HG03159 (cell line): Measurements from ENCODE around the gene SSR4.
"Not testable (repeated sequence)": the region's sequence is repeated elsewhere in the genome, so short reads cannot be mapped to it uniquely, and the experiment has no call there.

Experiments used
- ATAC-seq: cut with Tn5 transposase; IDR thresholded peaks from one replicate; pipeline ENCODE4 v1.9.1; 2021; ENCODE audit warnings: mild to moderate bottlenecking, moderate library complexity; ENCODE audit not compliant: unreplicated experiment

Gene SSR4

DNA sequence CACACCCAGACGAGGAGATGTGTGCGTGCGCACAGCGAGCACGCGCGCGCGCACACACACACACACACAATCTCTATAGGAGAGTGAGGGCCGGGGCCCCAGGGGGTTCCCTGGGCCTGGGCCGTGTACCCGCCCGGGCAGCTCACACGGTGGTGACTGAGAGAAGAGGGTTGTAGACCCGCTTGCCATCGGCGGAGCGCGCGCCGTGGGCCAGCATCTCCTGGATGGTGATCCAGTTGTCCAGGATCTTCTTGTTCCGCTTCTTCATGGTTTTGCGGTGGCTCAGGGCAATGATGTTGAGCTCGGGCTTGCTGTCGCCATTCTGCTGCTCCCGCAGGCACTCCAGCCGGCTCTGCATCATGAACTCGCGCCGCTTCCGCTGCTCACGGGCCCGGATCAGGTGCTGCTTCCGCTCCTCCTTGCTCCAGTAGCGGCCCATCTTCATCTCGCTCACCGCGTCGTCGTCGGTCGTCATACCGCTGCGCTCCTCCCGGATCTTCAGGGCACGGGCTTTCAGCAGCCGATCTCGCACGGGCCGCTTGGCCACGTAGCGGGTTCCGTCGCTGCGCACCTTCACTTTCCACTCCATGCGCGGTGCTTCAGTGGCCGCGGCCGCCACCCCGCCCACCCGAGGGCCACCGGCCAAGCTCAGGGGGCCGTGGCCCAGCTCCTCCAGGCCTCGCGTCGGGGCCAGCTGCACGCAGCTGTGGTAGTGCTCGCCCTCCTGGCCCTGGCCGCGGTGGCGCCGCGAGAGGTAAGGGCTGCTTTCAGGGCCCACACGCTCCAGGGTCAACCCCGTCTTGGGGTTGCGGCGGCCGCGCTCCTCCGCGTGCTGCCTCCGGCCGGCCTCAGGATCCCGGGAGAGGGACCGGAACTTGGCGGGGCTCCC lies 9.0 kb downstream of the SSR4 start:
- no peak for ATAC-seq

- ATAC-seq, result no peak
Measured at GRCh38 chrX:153804100-153804595, 9.7 kb downstream of the SSR4 start.

- ATAC-seq, result no peak
Measured at GRCh38 chrX:153804621-153805020, 10.2 kb downstream of the SSR4 start.

DNA sequence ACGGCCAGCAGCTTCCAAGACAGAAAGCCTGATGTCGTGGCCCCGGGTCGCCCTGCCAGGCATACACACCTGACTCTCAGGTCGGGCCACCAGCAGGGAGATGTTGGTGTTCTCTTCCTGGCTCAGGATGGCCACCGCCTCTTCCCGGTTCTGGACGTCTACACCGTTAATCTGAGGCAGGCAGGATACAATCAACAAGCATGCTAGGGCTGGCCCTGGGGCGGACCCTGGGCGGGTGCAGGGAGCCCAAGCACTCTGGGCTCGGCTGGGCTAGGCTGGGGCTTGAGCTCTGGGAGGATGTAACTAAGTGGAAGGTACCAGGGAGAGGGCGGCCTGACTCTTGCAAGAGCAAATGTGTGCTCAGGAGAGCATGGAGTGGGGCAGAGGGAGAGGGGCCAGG lies 11.0 kb downstream of the SSR4 start:
- no peak for ATAC-seq

- ATAC-seq, result no peak
Measured at GRCh38 chrX:153806999-153807575, 12.6 kb downstream of the SSR4 start.

- no peak for ATAC-seq
Measured at GRCh38 chrX:153807976-153808375, 13.5 kb downstream of the SSR4 start.

DNA sequence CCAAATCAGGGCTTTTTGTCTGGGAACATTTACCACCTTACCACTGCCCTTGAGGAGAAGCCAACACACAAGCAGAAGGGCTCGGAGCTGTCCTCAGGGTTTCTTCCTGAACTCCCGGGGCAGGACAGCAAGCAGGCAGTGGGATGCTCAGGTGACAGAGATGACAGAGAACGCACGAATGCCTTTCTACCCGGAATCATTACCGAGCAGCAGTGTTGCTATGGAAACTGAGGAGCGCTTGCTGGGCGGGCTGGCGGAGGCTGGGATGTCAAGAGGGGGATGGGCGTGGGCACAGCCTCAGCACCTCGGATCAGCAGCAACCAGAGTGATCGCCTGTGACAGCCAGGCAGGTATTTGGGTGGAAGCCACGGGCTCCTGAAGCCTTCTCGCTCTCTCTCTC lies 17.8 kb downstream of the SSR4 start:
- no peak for ATAC-seq

GRCh38 chrX:153813161-153813560 lies 18.7 kb downstream of the SSR4 start:
- ATAC-seq, result no peak

DNA sequence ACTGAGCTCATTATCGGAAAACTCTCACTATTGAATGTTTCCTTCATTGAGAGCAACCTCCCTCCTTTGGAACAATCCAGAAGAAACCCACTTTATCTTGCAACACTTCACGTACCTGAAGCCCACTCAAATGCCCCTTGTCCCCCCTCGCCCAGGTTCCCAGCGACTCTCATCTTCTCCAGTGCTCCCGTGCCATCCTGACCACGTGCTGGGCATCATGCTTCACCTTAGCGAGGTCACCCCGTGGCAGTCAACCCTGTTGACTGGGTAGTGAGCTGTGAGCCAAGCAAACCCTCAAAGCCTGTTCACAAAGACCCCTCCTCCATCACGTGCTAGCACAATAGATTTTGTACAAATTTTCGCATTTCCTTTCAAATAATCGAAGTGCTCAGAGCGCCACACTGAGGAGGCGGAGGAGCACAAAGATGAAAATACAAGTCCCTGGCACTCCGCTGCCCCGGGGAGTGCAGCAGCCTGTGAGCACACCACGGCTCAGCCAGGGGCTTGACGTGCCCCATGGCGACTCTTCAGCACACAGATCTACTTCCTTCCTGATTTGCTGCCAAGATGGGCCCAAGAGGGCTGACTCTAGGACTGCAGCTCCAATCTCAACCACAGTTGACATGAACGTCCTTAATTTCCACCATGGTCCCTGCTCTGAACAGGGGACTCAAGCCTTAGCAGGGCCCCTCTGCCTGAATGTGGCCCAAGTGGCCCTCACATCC lies 20.3 kb downstream of the SSR4 start:
- no peak for ATAC-seq

DNA sequence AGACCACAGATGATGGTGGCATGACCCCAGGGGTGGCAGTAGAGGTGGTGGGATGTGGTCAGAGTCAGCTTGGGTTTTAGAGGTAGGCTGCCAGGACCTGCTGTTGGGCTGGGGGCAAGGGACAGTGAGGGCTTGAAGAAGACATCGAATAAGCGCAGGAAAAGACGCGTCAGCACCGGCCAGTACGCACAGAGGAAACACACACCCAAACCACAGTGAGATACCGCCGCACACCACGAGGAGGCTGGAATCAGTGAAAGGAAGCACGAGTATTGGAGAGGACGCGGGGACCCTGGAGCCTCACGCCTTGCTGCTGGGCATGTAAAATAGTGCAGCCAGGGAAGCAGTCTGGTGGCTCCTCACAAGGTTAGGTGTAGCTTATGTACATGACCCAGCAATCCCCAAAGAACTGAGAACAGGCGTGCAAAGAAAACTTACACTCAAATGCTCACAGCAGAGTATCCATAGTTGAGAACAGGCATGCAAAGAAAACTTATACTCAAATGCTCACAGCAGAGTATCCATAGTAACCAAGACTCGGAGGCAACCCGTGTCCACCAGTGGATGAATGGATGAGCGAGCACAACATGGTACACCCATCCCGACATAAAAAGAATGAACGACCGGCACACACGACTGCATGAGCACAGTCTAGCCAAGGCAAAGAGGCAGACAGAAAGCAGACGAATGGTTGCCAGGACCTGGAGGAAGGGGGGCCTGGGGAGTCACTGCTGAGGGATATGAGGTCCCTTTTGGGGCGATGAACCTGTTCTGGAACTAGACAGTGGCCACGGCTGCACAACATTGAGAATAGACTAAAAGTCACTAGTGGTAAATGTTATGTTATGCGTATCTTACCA lies 22.6 kb downstream of the SSR4 start:
- no peak for ATAC-seq

DNA sequence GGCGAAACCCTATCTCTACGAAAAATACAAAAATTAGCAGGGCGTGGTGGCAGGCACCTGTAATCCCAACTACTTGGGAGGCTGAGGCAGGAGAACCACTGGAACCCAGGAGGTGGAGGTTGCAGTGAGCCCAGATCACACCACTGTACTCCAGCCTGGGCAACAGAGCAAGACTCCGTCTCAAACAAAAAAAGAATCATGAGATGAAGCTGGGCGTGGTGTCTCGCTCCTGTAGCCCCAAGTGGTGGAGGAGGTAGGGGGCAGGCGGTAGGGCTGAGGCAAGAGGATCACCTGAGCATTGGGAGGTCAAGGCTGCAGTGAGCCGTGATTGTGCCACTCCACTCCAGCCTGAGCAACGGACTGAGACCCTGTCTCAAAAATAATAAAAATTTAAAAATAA lies 23.6 kb downstream of the SSR4 start:
- ATAC-seq, result not testable (repeated sequence)

DNA sequence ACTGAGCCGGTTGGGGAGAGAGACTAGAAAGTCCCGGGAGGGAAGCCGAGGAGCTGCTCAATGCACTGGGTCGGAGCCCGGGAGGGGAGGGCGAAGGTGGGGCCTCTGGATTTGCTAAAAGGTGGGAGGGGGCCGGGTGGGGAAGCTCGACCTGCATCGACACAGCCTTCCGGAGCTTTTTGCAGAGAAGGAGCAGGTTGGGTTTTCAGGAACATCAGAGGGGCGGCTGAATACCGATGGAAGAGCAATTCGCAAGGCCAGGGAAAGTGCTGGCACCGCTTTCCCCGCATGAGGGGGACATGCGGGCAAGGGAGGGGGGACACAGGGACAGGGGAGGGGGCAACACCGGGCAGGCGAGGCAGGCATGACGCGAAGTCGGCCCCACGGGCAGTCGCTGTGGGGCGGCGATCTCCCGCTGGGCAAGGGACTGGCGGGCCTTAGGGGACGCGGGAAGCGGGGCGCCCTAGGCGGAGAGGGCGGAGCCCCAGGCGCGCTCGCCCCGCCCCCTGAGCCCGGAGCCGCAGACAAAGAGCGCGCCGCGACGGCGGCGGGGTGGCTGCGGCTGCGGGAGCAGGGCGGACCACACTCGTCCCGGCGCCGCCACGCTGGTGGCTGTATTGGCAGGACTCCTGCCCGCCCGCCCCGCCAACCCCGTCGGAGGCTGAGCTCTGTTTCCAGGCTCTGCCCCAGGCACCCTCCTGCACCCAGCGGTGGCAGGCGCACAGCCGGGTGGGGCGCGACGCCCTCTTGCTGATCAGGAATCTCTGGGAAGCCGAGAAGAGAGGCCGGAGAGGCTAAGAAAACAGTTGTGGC lies 24.3 kb downstream of the SSR4 start:
- ATAC-seq, result no peak

DNA sequence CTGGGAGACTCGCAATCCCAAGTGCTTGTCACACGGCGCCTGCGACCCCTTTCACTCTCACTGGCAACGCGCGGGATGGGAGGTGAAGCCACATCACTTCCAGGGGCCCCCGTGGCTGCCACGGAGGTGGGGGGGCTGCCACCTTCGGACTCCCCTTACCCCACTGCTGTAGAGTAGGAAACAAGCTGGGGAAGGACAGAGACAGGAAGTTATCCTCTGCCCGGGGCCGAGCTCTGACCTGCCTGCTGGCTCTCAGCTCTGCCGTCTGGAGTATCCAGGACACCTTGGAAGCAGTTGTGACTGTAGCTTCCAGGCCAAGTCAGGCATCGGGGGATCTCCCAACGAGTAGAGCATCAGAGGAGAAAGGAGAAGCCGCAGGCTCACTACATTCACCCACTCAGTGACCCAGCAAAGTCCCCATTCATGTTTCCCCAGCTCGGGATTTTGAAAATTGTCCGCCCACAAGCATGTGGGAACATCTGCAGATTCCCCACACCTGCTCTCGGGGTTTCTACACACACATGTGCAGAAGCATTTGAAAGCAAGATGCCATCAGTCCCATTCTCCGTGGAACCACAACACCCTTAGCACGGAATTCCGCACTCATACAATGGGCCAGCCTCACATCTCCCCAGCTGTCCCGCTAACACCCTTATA lies 25.0 kb downstream of the SSR4 start:
- ATAC-seq, result no peak

DNA sequence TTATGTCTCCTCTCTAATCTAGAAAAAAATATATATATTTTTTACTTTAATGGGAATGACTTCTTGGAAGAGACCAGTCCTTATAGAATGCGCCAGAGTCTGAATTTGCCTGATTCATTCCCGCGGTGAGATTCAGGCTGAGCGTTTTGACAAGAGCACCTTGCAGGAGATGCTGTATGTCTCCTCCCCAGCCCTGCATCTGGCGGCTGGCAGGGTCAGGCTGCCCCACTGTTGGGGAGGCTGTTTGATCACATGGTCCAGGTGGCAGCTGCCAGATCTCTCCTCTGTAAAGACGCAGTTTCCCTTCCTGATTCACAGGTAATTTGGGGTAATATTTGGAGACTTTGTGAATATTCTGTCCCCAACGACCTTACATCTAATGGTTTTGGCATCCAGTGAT lies 26.1 kb downstream of the SSR4 start:
- no peak for ATAC-seq

GRCh38 chrX:153821066-153821465 lies 26.6 kb downstream of the SSR4 start:
- no peak for ATAC-seq

GRCh38 chrX:153824348-153824747 lies 29.9 kb downstream of the SSR4 start:
- ATAC-seq, result no peak

GRCh38 chrX:153825042-153825441 lies 30.6 kb downstream of the SSR4 start:
- ATAC-seq, result no peak

- ATAC-seq, result no peak
Measured at GRCh38 chrX:153827016-153827415, 32.5 kb downstream of the SSR4 start.

DNA sequence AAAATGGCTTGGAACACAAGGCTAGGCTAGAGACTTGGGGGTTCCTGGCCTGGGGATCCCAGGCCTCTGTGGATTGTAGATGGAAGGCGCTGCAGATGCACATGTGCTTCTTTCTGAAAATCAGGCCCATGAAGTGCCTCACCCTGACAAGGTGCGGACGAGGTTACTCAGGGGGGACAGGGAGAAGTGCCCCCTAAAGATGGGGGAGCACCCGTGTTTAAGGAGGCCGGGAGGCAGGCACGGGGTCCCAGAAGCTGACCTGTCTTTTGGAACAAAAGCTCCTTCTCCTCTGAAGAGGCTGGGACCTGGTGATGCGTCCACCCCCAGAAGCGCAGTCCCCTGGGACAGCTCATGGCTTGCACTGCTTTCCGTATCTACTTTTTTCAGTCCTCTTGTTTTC lies 33.4 kb downstream of the SSR4 start:
- no peak for ATAC-seq
